HUES64 (cell line): ENCODE data around the gene SCN7A.
"Not testable (repeated sequence)": the region's sequence is repeated elsewhere in the genome, so short reads cannot be mapped to it uniquely, and the experiment has no call there.

Experiments
- H3K27ac ChIP-seq: 2 replicates; pipeline ENCODE4 v1.7.0; 2013; ENCODE audit warnings: low read depth, low read length, inconsistent platforms
- H3K27me3 ChIP-seq: 2 replicates; pipeline ENCODE4 v1.6.1; 2013; ENCODE audit warnings: mild to moderate bottlenecking, low read length; ENCODE audit not compliant: insufficient read depth
- H3K36me3 ChIP-seq: 2 replicates; pipeline ENCODE4 v1.6.1; 2013; ENCODE audit warnings: mild to moderate bottlenecking, low read length; ENCODE audit not compliant: insufficient read depth
- H3K4me1 ChIP-seq: 2 replicates; pipeline ENCODE4 v1.6.1; 2013; ENCODE audit warnings: mild to moderate bottlenecking, low read length, moderate library complexity; ENCODE audit not compliant: insufficient read depth
- H3K4me3 ChIP-seq: 2 replicates; pipeline ENCODE4 v1.5.1; 2013; ENCODE audit warnings: mild to moderate bottlenecking, low read length, moderate library complexity
- H3K9ac ChIP-seq: 2 replicates; pipeline ENCODE4 v1.6.1; 2013; ENCODE audit warnings: mild to moderate bottlenecking, low read depth, low read length
- H3K9me3 ChIP-seq: 2 replicates; pipeline ENCODE4 v1.6.1; 2013; ENCODE audit warnings: low read depth, low read length; ENCODE audit not compliant: insufficient read depth
- WGBS: fragments of 150-250, 120-280 bp; methylation state at CpG from one replicate; pipeline ENCODE4 v1.1.7; 2013; ENCODE audit warnings: missing lambda C conversion rate; 5-methylcytosine and 5-hydroxymethylcytosine counted together

The SCN7A gene

GRCh38 chr2:166499281-166499680 lies 5.2 kb upstream of the SCN7A start:
- H3K9me3 ChIP-seq = no peaks in the 10 kb centered on the region
- peaks cover 3% of the 10 kb centered on the region; the same call in 1 of the 2 replicates for H3K27me3 ChIP-seq
- H3K27ac ChIP-seq = no peak overlapping the region
- peaks cover 5% of the 10 kb centered on the region; the same call in 1 of the 2 replicates for H3K4me1 ChIP-seq
- H3K4me3 ChIP-seq = no peak overlapping the region
- no peak overlapping the region for H3K9ac ChIP-seq
- H3K36me3 ChIP-seq = no peaks in the 10 kb centered on the region
- WGBS = 100% methylated on average over 1 of the region's 1 CpG

GRCh38 chr2:166491461-166491860 lies 2.6 kb downstream of the SCN7A start:
- peaks cover 10% of the 10 kb centered on the region; the same call in 1 of the 2 replicates for H3K27me3 ChIP-seq
- H3K9me3 ChIP-seq = no peaks in the 10 kb centered on the region
- H3K4me1 ChIP-seq = peaks cover 5% of the 10 kb centered on the region; the same call in 1 of the 2 replicates
- WGBS = 81% methylated on average over 1 of the region's 1 CpG
- no peak overlapping the region for H3K4me3 ChIP-seq
- H3K9ac ChIP-seq = no peak overlapping the region
- no peak overlapping the region for H3K27ac ChIP-seq
- H3K36me3 ChIP-seq = no peaks in the 10 kb centered on the region

- Histone ChIP-seq H3K4me3 (no peak overlapping the region), H3K9me3 (no peaks in the 10 kb centered on the region), H3K27me3 (no peaks in the 10 kb centered on the region), H3K36me3 (no peaks in the 10 kb centered on the region), H3K27ac (no peak overlapping the region), H3K4me1 (no peaks in the 10 kb centered on the region), H3K9ac (no peak overlapping the region)
- 91% methylated on average over 1 of the region's 1 CpG for WGBS
Observed at GRCh38 chr2:166487171-166487570, 6.9 kb downstream of the SCN7A start.

GRCh38 chr2:166485558-166486178 lies 8.4 kb downstream of the SCN7A start:
- 96% methylated on average over 5 of the region's 5 CpGs for WGBS
- Histone ChIP-seq H3K36me3 (no peaks in the 10 kb centered on the region), H3K27ac (no peak overlapping the region)

GRCh38 chr2:166472332-166472731 lies 21.7 kb downstream of the SCN7A start:
- Histone ChIP-seq H3K9me3 (no peaks in the 10 kb centered on the region), H3K36me3 (no peaks in the 10 kb centered on the region), H3K9ac (no peak overlapping the region), H3K4me1 (no peaks in the 10 kb centered on the region), H3K4me3 (no peak overlapping the region), H3K27me3 (no peaks in the 10 kb centered on the region), H3K27ac (no peak overlapping the region)
- 95% methylated on average over 2 of the region's 2 CpGs for whole genome bisulfite sequencing

More at GRCh38 chr2:166485558-166486178, 8.4 kb downstream of the SCN7A start:
- H3K4me3 ChIP-seq = no peak overlapping the region
- H3K9me3 ChIP-seq = no peaks in the 10 kb centered on the region
- H3K27me3 ChIP-seq = no peaks in the 10 kb centered on the region
- no peaks in the 10 kb centered on the region for H3K4me1 ChIP-seq
- no peak overlapping the region for H3K9ac ChIP-seq

- no peak overlapping the region for H3K9ac ChIP-seq
- 93% methylated on average over 4 of the region's 5 CpGs for whole genome bisulfite sequencing
- no peaks in the 10 kb centered on the region for H3K9me3 ChIP-seq
- no peak overlapping the region for H3K4me3 ChIP-seq
- H3K27me3 ChIP-seq = no peaks in the 10 kb centered on the region
- no peaks in the 10 kb centered on the region for H3K4me1 ChIP-seq
- H3K27ac ChIP-seq = no peak overlapping the region
- no peaks in the 10 kb centered on the region for H3K36me3 ChIP-seq
Observed at GRCh38 chr2:166468124-166469024, 25.7 kb downstream of the SCN7A start.

- H3K27me3 ChIP-seq = no peaks in the 10 kb centered on the region
- no peaks in the 10 kb centered on the region for H3K9me3 ChIP-seq
- H3K36me3 ChIP-seq = no peaks in the 10 kb centered on the region
- no peaks in the 10 kb centered on the region for H3K4me1 ChIP-seq
- H3K4me3 ChIP-seq = no peak overlapping the region
- no peak overlapping the region for H3K9ac ChIP-seq
- no CpG with 5 or more reads among the region's 1 CpG for WGBS
- no peak overlapping the region for H3K27ac ChIP-seq
Observed at GRCh38 chr2:166464187-166464586, 29.9 kb downstream of the SCN7A start.

- no peak overlapping the region for H3K4me3 ChIP-seq
- no peaks in the 10 kb centered on the region for H3K4me1 ChIP-seq
- WGBS = 98% methylated on average over 5 of the region's 5 CpGs
- no peaks in the 10 kb centered on the region for H3K9me3 ChIP-seq
- no peak overlapping the region for H3K27ac ChIP-seq
- no peak overlapping the region for H3K9ac ChIP-seq
- H3K36me3 ChIP-seq = no peaks in the 10 kb centered on the region
- no peaks in the 10 kb centered on the region for H3K27me3 ChIP-seq
Observed at GRCh38 chr2:166463640-166464039, 30.4 kb downstream of the SCN7A start.

GRCh38 chr2:166458674-166459073 lies 35.4 kb downstream of the SCN7A start:
- H3K9me3 ChIP-seq = no peaks in the 10 kb centered on the region
- no peaks in the 10 kb centered on the region for H3K27me3 ChIP-seq
- no peaks in the 10 kb centered on the region for H3K36me3 ChIP-seq
- no peak overlapping the region for H3K4me3 ChIP-seq
- H3K4me1 ChIP-seq = no peaks in the 10 kb centered on the region
- H3K27ac ChIP-seq = no peak overlapping the region
- WGBS = 100% methylated on average over 1 of the region's 1 CpG
- no peak overlapping the region for H3K9ac ChIP-seq

GRCh38 chr2:166455823-166456222 lies 38.2 kb downstream of the SCN7A start:
- H3K4me3 ChIP-seq, H3K36me3 ChIP-seq, H3K9me3 ChIP-seq, H3K27ac ChIP-seq, H3K4me1 ChIP-seq, H3K27me3 ChIP-seq, H3K9ac ChIP-seq: not testable (repeated sequence)
- WGBS = 94% methylated on average over 4 of the region's 4 CpGs

- Histone ChIP-seq H3K9ac (no peak overlapping the region), H3K27ac (no peak overlapping the region), H3K4me3 (no peak overlapping the region), H3K4me1 (no peaks in the 10 kb centered on the region), H3K9me3 (no peaks in the 10 kb centered on the region), H3K27me3 (no peaks in the 10 kb centered on the region), H3K36me3 (no peaks in the 10 kb centered on the region)
- WGBS = 100% methylated on average over 1 of the region's 2 CpGs
Observed at GRCh38 chr2:166454006-166454595, 39.9 kb downstream of the SCN7A start.
